HG03066 (cell line): ENCODE data around the gene MEG3.

ENCODE experiments used
- ATAC-seq: cut with Tn5 transposase; IDR thresholded peaks from one replicate; pipeline ENCODE4 v1.9.1; 2021; ENCODE audit warnings: low read depth; ENCODE audit not compliant: unreplicated experiment

Gene MEG3

DNA sequence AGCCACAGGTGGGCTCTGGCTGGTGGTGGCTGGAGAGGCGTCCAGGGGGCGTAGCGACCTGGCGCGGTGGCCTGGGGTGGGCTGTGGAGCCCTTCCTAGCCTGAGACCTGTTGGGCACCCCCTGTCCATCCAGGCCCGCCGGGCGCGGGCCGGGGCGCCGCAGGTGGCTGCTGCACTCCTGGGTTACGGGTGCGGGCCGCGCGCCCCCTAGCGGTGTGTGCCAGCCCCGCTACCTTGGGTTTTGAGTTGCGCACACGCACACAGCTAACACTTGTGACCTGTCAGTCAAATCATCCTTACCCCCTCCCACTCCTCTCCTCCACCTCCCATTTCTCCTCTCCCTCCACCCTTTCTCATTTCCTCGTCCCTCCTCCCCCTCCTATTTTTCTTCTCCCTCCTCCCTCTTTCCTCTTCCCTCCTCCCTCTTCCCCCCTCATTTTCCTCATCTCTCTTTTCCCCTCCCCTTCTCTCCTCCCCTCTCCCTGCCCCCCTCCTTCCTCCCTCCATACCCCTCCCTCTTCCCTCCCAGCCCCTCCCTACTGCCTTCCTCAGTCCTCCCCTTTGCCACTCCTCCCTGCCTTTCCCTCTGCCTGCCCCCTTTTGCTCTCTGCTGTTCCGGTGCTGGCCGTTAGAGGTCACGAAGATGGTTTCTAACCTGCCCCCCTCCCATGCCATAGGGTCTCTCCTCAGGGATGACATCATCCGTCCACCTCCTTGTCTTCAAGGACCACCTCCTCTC lies 2.3 kb downstream of the MEG3 start:
- ATAC-seq = no peak

DNA sequence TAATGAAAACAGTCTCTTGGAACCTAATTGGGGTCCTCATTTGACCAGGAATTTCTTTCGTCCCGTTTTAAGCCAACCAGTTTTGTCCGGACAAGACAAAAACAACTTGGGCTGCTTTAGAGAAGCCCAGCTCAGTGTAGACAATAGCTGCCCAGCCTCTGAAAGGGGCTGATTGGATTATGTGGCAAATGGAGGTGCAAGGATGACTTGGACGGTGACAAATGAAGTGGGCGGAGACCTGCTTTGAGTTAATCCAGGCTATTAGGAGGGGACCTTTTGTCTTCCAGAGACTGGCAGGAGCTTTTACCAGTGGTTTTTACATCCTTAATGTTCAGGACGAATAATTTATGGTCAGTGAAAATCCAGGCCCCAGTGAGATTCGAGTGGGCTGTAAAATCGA lies 4.8 kb downstream of the MEG3 start:
- no peak for ATAC-seq

DNA sequence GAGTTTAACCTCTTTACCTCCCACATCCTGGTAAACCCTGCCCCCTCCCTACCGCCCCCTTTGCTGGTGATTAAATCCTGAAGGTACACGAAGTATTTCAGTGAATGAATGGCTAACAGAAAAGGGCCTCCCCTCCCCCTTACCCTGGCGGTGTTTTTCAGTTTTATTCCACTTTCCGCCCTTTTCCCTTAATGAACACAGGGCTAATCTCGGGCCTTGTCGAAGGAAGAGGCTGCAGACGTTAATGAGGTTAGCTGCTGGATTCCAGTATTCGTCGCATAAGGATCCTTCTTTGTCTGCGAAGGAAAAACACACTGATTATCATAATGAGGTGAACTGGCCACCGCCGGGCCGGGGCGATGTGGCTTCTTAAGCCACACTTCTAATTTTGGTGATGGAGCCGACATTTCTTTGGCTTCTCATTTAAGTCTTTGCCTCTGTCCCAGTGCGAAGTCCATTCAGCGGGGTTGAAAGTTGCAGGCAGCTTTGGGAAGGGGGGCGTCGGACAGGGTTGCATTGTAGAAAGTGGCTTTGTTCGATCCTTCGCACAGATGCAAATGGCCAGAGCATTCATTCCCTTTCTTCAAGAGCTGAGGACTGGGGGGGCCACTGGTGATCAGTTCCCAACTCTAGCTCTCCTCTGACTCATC lies 6.5 kb downstream of the MEG3 start:
- ATAC-seq = no peak

DNA sequence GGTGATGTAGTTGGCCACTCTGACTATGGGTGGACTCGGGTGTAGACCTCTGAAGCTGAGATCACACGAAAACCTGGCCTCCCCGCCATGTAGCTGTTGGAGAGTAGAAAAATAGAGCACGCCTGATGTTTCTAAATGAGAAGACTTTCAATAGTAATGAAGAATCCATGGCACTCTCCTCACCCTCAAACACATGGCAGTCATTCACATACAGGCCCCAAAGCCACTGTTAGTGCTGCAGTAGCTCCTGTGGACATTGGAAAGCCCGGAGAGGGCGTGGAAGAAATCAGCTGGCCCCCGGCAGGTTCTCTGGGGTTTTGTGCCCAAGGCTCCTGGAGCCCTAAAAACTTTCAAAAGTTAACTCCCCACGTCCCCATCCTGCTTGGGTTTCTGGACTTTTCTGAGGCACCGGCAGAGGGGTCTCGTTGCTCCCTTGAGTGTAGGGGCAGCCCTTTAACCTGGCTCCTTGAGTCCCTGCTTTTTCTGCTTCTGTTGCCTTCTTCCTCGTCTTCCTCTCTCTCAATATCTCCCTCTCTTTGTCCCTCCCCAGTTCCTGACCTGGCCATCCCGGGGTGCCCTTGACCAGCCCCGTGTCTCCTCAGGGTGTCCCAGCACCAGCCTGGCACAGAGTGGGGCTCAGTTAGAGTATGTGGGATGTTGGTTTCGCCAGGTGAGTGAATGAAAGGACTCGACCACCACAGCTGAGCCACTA lies 8.3 kb downstream of the MEG3 start:
- no peak for ATAC-seq

DNA sequence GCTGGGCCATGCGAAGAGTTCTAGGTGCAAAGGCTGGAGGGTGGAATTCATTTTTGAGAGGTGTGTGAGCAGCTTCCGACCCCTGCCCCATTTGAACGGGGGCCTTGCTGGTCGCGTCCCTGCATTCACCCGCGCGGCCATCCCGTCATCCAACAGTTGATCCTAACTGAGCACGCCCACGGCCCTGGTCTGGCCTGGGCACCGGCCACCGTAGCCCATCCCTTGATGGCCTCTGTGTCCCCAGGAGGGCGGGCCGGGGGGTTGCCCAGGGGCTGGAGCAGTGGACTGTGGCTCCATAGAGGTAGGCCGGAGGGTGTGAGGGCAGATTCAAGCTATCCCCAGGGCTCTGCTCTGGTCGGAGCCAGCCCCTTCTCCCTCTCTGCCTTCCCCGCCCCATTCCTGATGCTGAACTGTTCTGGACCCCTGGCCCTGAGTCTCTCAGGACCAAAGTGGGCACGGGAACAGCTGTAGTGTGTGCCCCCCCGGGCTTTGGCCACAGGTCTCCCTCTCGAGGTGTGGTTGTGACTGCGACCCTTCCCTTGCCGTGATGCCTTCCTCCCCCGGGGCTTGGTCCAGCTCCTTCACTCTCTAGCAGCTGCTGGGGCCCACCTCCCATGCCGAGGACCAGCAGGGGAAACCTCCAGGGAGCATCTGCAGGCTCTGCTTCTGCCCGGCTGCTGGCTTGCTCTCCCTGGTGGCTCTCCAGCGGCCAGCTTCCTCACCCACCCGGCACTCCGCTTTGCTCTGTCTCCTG lies 9.1 kb downstream of the MEG3 start:
- no peak for ATAC-seq

DNA sequence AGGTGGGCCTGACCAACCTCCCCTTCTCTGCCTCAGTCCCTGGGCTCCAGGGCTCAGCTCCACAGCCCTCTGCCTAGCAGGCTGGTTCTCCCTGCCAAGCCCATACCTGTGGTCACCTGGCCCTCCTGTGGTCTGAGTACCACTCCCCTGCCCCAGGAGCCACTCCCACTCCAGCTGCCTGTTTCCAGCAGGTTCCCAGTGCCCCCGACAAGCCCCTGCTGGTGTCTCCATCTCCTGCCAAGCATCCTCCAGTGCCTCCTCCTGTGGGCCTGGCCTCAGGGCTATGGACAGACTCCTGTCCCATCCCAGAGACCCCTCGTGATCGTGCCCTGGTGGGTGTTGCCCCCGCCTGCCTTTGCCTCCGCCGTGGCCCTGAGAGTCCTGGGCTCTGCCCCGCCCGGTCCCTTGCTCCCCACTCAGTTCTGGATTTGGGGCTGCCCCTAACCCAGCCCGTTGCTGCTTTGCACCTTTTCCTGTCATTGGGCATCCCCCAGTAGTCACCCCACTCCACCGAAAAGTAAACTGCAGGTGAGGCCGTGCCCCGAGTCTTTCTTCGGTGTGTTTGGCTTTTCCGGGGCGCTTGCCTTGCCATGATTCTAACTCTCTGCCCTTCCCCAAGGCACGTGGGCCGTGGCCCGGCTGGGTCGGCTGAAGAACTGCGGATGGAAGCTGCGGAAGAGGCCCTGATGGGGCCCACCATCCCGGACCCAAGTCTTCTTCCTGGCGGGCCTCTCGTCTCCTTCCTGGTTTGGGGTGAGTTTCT lies 9.8 kb downstream of the MEG3 start:
- ATAC-seq = no peak

DNA sequence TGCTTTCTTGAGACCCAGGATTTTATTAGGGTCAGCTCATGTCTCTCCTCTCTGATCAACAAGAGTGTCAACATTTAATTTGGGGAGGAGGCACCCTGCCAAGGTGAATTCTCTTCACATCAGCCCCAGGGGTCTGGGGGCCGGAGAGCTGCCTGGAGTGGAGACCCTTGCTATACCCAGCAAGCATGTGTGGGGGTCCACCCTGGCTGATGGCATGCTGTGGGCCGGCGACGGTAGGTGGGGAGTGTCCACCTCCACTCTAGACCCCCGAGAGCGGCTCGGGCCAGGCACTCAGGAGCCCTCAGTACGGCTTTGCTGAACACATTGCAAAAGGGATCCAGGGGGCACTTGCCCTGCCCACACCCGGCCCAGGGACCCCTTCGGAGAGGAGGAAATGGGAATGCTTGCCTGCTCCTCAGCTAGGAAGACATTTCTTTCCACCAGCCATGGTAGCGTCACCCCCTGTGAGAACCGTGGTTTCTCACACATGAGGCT lies 10.4 kb downstream of the MEG3 start:
- ATAC-seq = no peak

DNA sequence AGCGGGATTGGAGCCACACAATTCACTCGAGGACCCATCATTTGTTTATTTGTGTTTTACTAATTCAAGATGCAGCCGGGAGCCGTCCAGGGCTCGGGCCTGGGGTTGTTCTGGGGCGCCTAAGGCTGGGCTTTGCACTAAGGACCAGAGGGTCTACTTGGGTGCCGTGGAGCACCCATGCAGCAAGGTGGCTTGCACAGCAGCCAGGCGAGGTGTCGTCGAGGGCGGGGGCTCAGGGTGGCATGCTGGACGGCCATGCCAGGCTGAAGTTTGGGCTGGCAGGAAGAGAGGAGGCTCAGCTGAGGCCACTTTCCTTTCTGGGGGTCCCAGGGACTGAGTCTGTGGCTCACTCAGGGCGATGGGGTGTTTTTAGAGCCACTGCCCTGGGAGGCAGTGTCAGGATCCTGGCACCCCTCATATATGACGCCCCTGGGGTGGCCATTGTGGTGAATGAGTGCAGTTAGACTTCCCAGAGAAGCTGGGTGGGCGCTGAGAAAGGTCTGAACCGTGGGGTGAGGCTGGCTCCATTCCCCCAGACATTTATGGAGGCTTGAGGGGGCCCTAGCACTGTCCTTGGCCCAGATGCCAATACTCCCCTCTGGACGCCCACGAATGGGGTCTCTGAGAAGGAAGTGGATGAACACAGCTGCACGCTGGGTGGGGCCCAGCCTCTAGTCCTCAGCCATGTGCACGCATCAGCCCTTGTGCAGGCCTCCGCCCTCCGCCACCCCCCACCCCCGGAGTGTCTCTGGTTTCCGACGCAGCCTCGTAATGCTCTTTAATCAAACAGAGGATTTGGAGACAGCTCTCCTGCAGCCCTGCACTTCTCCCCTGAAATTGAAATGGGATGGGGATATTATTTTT lies 11.3 kb downstream of the MEG3 start:
- no peak for ATAC-seq

DNA sequence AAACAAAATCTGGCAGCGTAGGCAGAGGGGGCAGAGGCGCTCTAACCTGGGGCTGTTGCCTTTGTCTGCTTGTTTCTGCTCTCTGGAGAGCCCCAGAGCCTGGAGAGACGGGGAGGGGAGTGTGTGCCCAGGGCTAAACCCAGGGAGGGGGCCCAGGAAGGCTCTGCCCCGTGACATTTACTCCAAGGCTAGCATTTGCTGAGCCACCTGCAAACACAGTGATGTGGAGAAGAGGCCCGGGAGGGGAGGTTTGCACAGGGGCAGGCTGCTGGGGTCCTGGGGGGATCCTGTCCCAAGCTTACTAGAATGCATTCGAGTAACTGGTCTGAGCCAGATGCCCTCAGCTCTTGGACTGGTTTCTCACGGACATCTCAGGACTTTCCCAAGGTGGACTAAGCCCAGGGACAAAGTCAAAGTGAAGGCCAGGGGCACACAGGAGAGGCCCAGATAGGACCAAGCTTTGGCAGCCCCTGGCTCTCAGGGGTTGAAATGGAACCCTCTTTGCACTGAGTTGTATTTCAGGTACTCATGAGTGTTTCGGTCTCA lies 12.0 kb downstream of the MEG3 start:
- ATAC-seq = no peak

DNA sequence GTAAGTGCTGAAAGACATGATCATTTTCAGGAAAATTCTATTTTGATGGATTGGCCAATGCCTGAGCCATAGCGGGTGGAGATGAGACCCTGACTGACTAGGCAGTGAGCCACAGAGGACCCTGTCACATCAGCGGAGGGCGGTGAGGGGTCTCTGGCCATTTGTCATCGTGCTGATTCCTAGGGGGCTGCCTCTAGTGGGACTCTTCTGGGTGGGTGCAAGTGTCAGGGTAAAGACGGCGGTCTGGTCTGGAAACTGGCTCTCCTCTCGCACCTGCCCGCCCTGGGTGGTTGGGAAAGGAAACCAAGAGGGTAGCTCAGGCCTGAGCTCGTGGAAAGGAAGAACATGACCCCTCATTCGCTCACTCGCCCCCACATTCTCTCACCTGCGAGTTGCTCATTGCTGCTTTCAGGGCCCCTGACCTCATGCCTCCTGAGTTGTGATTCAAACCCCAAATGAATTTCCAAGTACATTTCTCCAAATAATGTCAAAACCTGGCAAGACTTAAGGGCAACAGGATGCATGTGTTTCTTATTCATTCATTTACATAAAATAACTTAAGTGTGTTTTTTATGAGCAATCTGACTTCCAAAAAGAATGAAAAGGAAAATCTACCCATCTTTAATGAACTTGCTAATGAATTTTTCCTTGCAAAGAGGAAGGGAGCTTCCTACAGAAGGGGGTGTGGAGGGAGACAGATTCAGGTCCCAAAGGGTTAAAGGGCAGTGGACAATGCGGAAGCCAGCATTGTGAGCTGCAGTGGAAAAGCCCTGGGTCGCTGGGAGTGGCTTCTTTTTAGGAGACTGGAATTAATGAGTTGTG lies 12.8 kb downstream of the MEG3 start:
- no peak for ATAC-seq

DNA sequence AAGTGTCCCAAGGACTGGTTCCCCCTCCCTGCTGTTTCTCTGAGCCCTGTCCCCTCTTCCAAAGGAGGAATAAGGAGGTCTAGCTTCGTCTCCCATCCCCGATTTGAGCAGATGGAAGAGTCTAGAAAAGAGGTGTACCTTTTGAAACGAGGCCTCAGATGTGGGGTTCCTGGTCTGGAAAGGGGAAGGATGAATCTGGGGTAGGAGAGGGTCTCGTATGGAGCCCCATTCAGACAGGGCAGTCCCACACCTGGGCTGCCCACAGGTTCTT lies 13.3 kb downstream of the MEG3 start:
- no peak for ATAC-seq

DNA sequence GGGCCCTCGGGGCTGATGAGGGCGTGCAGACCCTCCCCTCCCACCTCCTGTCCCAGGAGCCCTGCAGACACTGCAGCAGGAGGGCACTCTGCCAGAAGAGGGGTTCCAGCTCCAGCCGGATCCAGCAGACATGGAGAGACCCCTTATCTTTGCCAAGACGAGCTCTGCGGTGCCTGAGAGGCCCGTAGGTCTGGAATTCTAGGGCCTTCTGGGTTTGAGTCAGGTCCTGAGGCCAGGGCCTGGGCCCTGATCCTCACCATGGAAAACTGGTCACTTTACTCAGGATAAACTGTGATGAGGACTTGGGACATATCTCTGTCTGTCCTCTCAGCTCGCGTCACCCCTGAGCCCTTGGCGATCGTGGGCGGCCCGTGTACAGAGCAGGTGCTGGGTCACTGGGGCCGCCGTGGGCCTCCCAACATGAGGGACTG lies 13.8 kb downstream of the MEG3 start:
- ATAC-seq = no peak

DNA sequence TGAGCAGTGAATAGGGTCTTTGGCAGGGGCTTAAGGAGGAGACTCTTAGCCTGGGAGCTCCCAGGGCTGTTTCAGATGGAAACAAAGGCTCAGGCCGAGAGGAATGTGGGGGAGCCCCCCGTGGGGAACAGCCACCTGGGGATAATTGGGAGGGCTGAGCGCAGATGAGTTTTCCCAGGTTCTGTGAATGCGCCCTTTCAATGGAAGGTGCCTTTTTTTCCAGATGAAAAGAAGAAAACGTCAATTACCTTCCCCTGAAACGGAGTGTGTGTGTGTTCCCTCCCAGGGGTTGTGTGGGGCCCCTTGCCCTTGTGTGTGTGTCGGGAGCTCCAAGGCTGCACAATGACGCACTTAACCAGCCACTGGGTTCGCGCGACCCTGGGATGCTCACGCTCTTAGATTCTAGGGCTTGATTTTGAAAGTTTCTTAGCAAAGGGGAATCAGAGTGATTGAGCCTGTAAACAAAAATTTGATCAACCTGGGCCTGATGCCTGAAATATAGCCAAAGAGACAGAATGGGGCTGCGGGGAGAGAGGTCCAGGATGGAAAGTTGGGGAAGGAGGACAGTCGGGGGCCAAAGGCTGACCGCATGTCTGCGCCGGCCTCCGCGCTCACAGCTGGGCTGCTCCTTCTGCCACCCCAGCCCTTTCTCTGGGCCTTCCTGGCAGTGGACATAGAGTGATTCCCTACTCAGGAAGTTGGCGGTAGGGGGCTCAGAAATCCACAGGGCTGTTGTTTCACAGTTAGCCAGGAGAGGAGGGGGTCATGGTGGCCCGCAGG lies 14.6 kb downstream of the MEG3 start:
- no peak for ATAC-seq

DNA sequence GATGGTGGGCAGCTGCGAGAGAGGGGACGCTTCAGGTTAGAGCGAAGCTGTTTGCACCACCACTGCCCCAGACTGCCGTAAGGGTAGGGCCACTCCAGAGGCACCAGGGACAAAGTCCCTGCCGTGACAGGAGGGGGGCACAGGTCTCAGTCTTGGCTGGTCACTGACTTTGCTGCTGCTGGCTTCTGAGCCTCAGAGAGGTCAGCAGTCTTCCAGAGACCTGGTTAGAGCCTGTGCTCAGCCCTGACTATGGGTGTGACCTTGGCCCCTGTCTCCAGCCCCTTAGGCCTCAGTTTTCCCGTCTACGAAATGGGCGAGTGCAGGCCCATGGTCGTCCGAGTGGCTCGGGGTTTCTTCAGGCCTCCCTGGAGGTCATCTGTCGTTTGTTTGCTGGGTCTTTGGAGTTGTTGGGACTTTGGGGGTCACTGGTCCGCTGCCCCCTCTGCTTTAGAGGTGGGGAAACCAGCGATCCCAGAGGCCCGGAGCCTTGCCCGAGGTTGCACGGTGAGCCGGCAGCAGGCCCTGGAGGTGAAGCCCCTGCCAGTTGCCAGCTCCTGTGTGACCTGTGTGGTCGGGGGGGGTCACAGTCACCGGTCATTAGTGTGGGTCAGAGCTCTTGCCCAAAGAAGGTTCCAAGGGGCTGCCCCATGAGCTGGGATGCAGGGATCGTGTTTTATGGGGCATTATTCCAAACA lies 15.3 kb downstream of the MEG3 start:
- ATAC-seq = no peak

DNA sequence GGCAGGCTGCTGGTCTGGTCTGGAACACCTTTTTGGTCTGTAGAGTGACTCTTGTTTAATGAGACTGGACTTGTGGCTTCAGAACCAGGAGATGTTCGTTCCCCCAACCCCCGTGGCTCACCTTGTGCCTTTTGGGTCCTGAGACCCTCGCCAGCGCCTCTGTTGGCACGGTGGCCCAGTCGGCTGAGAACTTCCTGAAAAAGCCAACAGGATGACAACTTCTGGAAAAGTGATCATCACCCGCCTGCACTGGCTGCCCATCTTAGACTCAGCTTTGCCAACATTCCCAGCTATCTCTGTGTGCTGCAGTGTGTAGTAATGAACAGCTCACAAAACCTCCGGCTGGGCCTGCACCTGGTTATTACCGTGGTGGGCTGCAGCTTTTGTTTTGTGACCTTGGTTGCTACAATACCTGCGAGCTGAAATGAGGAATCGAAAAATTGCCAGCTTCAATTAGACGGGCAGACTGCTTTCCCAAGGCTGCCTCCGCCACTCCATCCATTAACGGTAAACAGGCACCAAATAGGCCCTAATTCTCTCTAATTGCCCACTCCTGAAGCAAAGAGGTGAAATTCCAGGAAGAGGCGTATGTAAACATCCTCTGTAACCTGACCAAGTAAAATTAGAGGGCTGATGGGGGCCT lies 16.0 kb downstream of the MEG3 start:
- ATAC-seq = no peak

DNA sequence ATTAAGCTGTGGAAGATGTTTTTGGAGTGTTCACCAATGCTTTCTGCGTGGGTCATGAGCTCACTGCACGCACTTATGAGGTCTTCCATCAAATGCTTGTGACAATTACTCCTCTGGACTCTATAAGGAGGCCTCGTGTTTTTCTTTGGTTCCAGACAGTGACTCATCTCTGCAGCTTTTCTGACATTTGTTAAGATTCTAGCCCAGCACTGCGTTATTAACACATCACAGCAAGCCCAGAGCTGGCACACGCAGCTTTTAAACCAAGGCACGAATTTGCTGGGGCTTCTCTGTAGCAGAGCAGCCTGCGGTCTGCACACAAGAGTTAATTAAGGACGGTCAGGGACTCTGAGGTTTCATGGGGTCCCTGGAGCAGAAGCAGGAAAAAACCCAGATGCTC lies 16.9 kb downstream of the MEG3 start:
- ATAC-seq = no peak

DNA sequence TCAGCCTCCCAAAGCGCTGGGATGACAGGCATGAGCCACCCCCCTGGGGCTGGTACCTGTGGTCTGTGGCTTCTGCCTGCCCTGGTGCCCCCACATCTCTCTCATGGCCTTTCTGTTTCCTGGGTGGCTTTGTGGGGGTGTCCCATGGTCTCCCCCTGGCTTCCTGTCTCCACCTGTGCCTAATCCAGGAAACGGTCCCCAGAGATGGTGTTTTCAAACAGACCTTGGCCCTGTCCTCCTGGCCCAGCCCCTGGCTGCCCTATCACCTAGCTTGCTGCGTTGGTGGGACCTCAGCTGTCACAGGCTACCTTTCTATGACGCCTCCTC lies 18.1 kb downstream of the MEG3 start:
- no peak for ATAC-seq
